ENCODE measurements around the gene PANX2. TPM values are rescaled to one million over a fixed set of nuclear protein-coding genes. Genes with fewer than 3 reads are reported as not detected.

Gene PANX2
- total and polyA plus RNA-seq, 2 experiments from 2014 or later: 2.8 to 5.1 TPM

- Mint-ChIP-seq H3K27ac (no peak overlapping the region), H3K27me3 (ENCODE audit: insufficient read depth, low read depth, poor library complexity) (peaks cover 19% of the 10 kb centered on the region), H3K36me3 (ENCODE audit: low read depth) (peaks cover 4% of the 10 kb centered on the region; the same call in 1 of the 3 replicates), H3K9me3 (no peaks in the 10 kb centered on the region), H3K4me1 (peaks cover 9% of the 10 kb centered on the region), H3K4me3 (no peak overlapping the region)
- 0 out of 2 replicates have a peak, but pooled peaks cover 10% of the 10 kb centered on the region for H3K27me3 ChIP-seq (ENCODE audit: insufficient read depth)
- H3K27ac ChIP-seq (ENCODE audit: low read depth): no peak overlapping the region
- ATAC-seq: no peak
- H3K4me2 ChIP-seq: no peak overlapping the region
- H3F3A ChIP-seq (replicated peaks; ENCODE audit: low read depth): no peaks in the 10 kb centered on the region
- TF ChIP-seq EZH2 (IDR thresholded peaks at IDR 0.05; ENCODE audit: low read depth, unreplicated experiment): no peak
- no peak for TF ChIP-seq ZNF331 (CRISPR knock-in tag; IDR thresholded peaks at IDR 0.05; ENCODE audit: low read depth)
- TF ChIP-seq EZH2phosphoT487 (IDR thresholded peaks at IDR 0.05; ENCODE audit: unreplicated experiment): no peak
- TF ChIP-seq CREB1 (CRISPR knock-in tag; IDR thresholded peaks at IDR 0.05; ENCODE audit: low read depth): no peak
- no peak for TF ChIP-seq NANOG (IDR thresholded peaks at IDR 0.05; ENCODE audit: borderline replicate concordance)
- TF ChIP-seq STAT1 (IDR thresholded peaks at IDR 0.05; ENCODE audit: unreplicated experiment): no peak
- TF ChIP-seq ZNF114 (CRISPR knock-in tag; IDR thresholded peaks at IDR 0.05): no peak
- TF ChIP-seq, protein P1, sequence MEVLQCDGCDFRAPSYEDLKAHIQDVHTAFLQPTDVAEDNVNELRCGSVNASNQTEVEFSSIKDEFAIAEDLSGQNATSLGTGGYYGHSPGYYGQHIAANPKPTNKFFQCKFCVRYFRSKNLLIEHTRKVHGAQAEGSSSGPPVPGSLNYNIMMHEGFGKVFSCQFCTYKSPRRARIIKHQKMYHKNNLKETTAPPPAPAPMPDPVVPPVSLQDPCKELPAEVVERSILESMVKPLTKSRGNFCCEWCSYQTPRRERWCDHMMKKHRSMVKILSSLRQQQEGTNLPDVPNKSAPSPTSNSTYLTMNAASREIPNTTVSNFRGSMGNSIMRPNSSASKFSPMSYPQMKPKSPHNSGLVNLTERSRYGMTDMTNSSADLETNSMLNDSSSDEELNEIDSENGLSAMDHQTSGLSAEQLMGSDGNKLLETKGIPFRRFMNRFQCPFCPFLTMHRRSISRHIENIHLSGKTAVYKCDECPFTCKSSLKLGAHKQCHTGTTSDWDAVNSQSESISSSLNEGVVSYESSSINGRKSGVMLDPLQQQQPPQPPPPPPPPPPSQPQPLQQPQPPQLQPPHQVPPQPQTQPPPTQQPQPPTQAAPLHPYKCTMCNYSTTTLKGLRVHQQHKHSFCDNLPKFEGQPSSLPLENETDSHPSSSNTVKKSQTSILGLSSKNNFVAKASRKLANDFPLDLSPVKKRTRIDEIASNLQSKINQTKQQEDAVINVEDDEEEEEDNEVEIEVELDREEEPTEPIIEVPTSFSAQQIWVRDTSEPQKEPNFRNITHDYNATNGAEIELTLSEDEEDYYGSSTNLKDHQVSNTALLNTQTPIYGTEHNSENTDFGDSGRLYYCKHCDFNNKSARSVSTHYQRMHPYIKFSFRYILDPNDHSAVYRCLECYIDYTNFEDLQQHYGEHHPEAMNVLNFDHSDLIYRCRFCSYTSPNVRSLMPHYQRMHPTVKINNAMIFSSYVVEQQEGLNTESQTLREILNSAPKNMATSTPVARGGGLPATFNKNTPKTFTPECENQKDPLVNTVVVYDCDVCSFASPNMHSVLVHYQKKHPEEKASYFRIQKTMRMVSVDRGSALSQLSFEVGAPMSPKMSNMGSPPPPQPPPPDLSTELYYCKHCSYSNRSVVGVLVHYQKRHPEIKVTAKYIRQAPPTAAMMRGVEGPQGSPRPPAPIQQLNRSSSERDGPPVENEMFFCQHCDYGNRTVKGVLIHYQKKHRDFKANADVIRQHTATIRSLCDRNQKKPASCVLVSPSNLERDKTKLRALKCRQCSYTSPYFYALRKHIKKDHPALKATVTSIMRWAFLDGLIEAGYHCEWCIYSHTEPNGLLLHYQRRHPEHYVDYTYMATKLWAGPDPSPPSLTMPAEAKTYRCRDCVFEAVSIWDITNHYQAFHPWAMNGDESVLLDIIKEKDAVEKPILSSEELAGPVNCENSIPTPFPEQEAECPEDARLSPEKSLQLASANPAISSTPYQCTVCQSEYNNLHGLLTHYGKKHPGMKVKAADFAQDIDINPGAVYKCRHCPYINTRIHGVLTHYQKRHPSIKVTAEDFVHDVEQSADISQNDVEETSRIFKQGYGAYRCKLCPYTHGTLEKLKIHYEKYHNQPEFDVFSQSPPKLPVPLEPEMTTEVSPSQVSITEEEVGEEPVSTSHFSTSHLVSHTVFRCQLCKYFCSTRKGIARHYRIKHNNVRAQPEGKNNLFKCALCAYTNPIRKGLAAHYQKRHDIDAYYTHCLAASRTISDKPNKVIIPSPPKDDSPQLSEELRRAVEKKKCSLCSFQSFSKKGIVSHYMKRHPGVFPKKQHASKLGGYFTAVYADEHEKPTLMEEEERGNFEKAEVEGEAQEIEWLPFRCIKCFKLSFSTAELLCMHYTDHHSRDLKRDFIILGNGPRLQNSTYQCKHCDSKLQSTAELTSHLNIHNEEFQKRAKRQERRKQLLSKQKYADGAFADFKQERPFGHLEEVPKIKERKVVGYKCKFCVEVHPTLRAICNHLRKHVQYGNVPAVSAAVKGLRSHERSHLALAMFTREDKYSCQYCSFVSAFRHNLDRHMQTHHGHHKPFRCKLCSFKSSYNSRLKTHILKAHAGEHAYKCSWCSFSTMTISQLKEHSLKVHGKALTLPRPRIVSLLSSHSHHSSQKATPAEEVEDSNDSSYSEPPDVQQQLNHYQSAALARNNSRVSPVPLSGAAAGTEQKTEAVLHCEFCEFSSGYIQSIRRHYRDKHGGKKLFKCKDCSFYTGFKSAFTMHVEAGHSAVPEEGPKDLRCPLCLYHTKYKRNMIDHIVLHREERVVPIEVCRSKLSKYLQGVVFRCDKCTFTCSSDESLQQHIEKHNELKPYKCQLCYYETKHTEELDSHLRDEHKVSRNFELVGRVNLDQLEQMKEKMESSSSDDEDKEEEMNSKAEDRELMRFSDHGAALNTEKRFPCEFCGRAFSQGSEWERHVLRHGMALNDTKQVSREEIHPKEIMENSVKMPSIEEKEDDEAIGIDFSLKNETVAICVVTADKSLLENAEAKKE (CRISPR knock-in tag; IDR thresholded peaks at IDR 0.05): no peak
- no peak for TF ChIP-seq REST (IDR thresholded peaks at IDR 0.05; ENCODE audit: unreplicated experiment)
- H3K79me2 ChIP-seq (replicated peaks; ENCODE audit: insufficient read depth): no peaks in the 10 kb centered on the region
- H2AFZ ChIP-seq: no peak overlapping the region
- DNase-seq (ENCODE audit: low spot score): no peak
- no peaks in the 10 kb centered on the region for H3K36me3 ChIP-seq (ENCODE audit: insufficient read depth)
- no peaks in the 10 kb centered on the region for H4K20me1 ChIP-seq (replicated peaks; ENCODE audit: insufficient read depth)
- peaks cover 9% of the 10 kb centered on the region for H3K4me1 ChIP-seq (ENCODE audit: insufficient read depth)
- no peaks in the 10 kb centered on the region for H3K9me2 ChIP-seq (ENCODE audit: insufficient read depth)
- H3K4me3 ChIP-seq: no peak overlapping the region
Observed at GRCh38 chr22:50180727-50181521, 10.4 kb downstream of the PANX2 start.
